HEK293 (cell line): ENCODE data around the gene OR52A5.

Experiments
- CTCF ChIA-PET: fragments of 350-600 bp; formaldehyde crosslinking; extraction: SDS; loops from one replicate; lab custom pipeline; 2021; ENCODE audit warnings: antibody characterized with exemption; lab: Yijun Ruan, JAX
- POLR2A ChIA-PET: fragments of 300-600 bp; formaldehyde crosslinking; extraction: SDS; loops from one replicate; lab custom pipeline; 2020; ENCODE audit warnings: antibody characterized with exemption, inconsistent platforms; lab: Yijun Ruan, JAX
- H3K27ac ChIP-seq: fragments of 200-500 bp; sonication (Bioruptor generic); 2 replicates; pipeline ENCODE4 v1.5.1; 2014; ENCODE audit warnings: low read depth, low read length, control low read depth, inconsistent platforms; ENCODE audit errors: extremely low read depth
- H3K36me3 ChIP-seq, 2 experiments: fragments of 200-500 bp in 1 of 2; sonication (Bioruptor generic) in 1 of 2; 1 replicate in 1 of 2; 2 replicates in 1 of 2; pipeline ENCODE4 v1.5.1; 2014 to 2017; ENCODE audit warnings: inconsistent platforms in 2 of 2, low read length in 2 of 2; ENCODE audit not compliant: control insufficient read depth in 2 of 2, insufficient read depth in 1 of 2
- H3K4me1 ChIP-seq: fragments of 200-500 bp; sonication (Bioruptor generic); 2 replicates; pipeline ENCODE4 v1.5.1; 2014; ENCODE audit warnings: mild to moderate bottlenecking, low read length, inconsistent platforms; ENCODE audit not compliant: control insufficient read depth, insufficient read depth
- H3K4me3 ChIP-seq: 2 replicates; pipeline ENCODE4 v1.5.1; 2011; ENCODE audit warnings: low read depth, mild to moderate bottlenecking, control low read depth, low read length, moderate library complexity
- H3K9me3 ChIP-seq: fragments of 200-500 bp; sonication (Bioruptor generic); 2 replicates; pipeline ENCODE4 v1.5.1; 2014; ENCODE audit warnings: low read depth, low read length, inconsistent platforms; ENCODE audit not compliant: control insufficient read depth, insufficient read depth
- GLI2 ChIP-seq: fragments of 450-650 bp; formaldehyde crosslinking; IDR thresholded peaks from 2 replicates; pipeline ENCODE4; 2017; ENCODE audit warnings: missing biosample characterization, missing genetic modification characterization, low read depth, borderline replicate concordance
- KLF10 ChIP-seq: fragments of 450-650 bp; IDR thresholded peaks from 2 replicates; pipeline ENCODE4 v1.5.1; 2018; ENCODE audit warnings: missing biosample characterization, mild to moderate bottlenecking, missing genetic modification characterization
- MZF1 ChIP-seq: fragments of 450-650 bp; formaldehyde crosslinking; IDR thresholded peaks from 2 replicates; pipeline ENCODE4 v1.5.1; 2017; ENCODE audit warnings: missing biosample characterization, missing genetic modification characterization, borderline replicate concordance
- PBX3 ChIP-seq: sonication (generic); formaldehyde crosslinking; IDR thresholded peaks from 2 replicates; pipeline ENCODE4 v1.8.1; 2022; ENCODE audit warnings: mild to moderate bottlenecking, moderate library complexity, missing genetic modification reagents
- SCRT1 ChIP-seq: fragments of 450-650 bp; formaldehyde crosslinking; IDR thresholded peaks from 2 replicates; pipeline ENCODE4 v1.5.1; 2016; ENCODE audit warnings: missing biosample characterization, missing genetic modification characterization, borderline replicate concordance
- ZIC2 ChIP-seq: fragments of 450-650 bp; formaldehyde crosslinking; IDR thresholded peaks from 2 replicates; pipeline ENCODE4 v1.5.1; 2016; ENCODE audit warnings: missing biosample characterization, missing genetic modification characterization
- ZNF112 ChIP-seq: fragments of 450-650 bp; formaldehyde crosslinking; IDR thresholded peaks from 2 replicates; pipeline ENCODE4 v1.5.0; 2017; ENCODE audit warnings: missing biosample characterization, missing genetic modification characterization
- ZNF140 ChIP-seq: fragments of 450-650 bp; formaldehyde crosslinking; IDR thresholded peaks from 2 replicates; pipeline ENCODE4 v1.5.1; 2016; ENCODE audit warnings: missing biosample characterization, missing genetic modification characterization
- ZNF16 ChIP-seq: fragments of 450-650 bp; formaldehyde crosslinking; IDR thresholded peaks from 2 replicates; pipeline ENCODE4 v1.5.1; 2016; ENCODE audit warnings: low read depth, missing biosample characterization, missing genetic modification characterization
- ZNF221 ChIP-seq: fragments of 450-650 bp; formaldehyde crosslinking; IDR thresholded peaks from 2 replicates; pipeline ENCODE4 v1.5.1; 2017; ENCODE audit warnings: missing biosample characterization, missing genetic modification characterization, borderline replicate concordance
- ZNF302 ChIP-seq: fragments of 450-650 bp; formaldehyde crosslinking; IDR thresholded peaks from 2 replicates; pipeline ENCODE4 v1.5.1; 2016; ENCODE audit warnings: missing biosample characterization, missing genetic modification characterization, low read depth
- ZNF311 ChIP-seq: fragments of 450-650 bp; formaldehyde crosslinking; IDR thresholded peaks from 2 replicates; pipeline ENCODE4 v1.5.1; 2017; ENCODE audit warnings: missing biosample characterization, missing genetic modification characterization, borderline replicate concordance
- ZNF324 ChIP-seq: fragments of 450-650 bp; formaldehyde crosslinking; IDR thresholded peaks from 2 replicates; pipeline ENCODE4 v1.5.1; 2016; ENCODE audit warnings: missing biosample characterization, missing genetic modification characterization
- ZNF341 ChIP-seq: fragments of 450-650 bp; formaldehyde crosslinking; IDR thresholded peaks from 2 replicates; pipeline ENCODE4; 2016; ENCODE audit warnings: low read depth, missing biosample characterization, missing genetic modification characterization
- ZNF366 ChIP-seq: fragments of 450-650 bp; formaldehyde crosslinking; conservative IDR thresholded peaks from 2 replicates; pipeline ENCODE4 v1.5.1; 2016; ENCODE audit warnings: missing biosample characterization, missing genetic modification characterization
- ZNF416 ChIP-seq: fragments of 450-650 bp; formaldehyde crosslinking; IDR thresholded peaks from 2 replicates; pipeline ENCODE4 v1.5.1; 2016; ENCODE audit warnings: missing biosample characterization, missing genetic modification characterization
- ZNF544 ChIP-seq: fragments of 450-650 bp; formaldehyde crosslinking; IDR thresholded peaks from 2 replicates; pipeline ENCODE4 v1.5.0; 2017; ENCODE audit warnings: missing biosample characterization, missing genetic modification characterization
- ZNF560 ChIP-seq: fragments of 450-650 bp; formaldehyde crosslinking; IDR thresholded peaks from 2 replicates; pipeline ENCODE4 v1.5.1; 2017; ENCODE audit warnings: missing biosample characterization, missing genetic modification characterization, borderline replicate concordance
- ZNF664 ChIP-seq: fragments of 450-650 bp; formaldehyde crosslinking; IDR thresholded peaks from 2 replicates; pipeline ENCODE4 v1.5.1; 2016; ENCODE audit warnings: missing biosample characterization, missing genetic modification characterization
- ZNF76 ChIP-seq: fragments of 450-650 bp; formaldehyde crosslinking; IDR thresholded peaks from 2 replicates; pipeline ENCODE4; 2016; ENCODE audit warnings: low read depth, missing biosample characterization, missing genetic modification characterization, borderline replicate concordance
- ZSCAN30 ChIP-seq: fragments of 450-650 bp; IDR thresholded peaks from 2 replicates; pipeline ENCODE4 v1.5.1; 2018; ENCODE audit warnings: missing biosample characterization, mild to moderate bottlenecking, missing genetic modification characterization, moderate library complexity
- TF ChIP-seq, protein P1 (sequence below): fragments of 450-650 bp; formaldehyde crosslinking; IDR thresholded peaks from 2 replicates; pipeline ENCODE4 v1.5.1; 2016; ENCODE audit warnings: missing biosample characterization, missing genetic modification characterization
- TF ChIP-seq, protein P2 (sequence below): fragments of 450-650 bp; formaldehyde crosslinking; IDR thresholded peaks from 2 replicates; pipeline ENCODE4 v1.5.1; 2017; ENCODE audit warnings: missing biosample characterization, missing genetic modification characterization

Gene OR52A5

GRCh38 chr11:5115339-5115738 lies 22.8 kb downstream of the OR52A5 start (continued):
- TF ChIP-seq ZNF16 (tag by site-specific recombination) = no peak
- no peak for TF ChIP-seq GLI2 (tag by site-specific recombination)
- no peak for TF ChIP-seq ZNF112
- TF ChIP-seq ZNF221 (tag by site-specific recombination) = no peak
- no peak for TF ChIP-seq ZNF302 (tag by site-specific recombination)
- no peak for TF ChIP-seq ZSCAN30 (tag by site-specific recombination)
- TF ChIP-seq, all 188 proteins: peak for 0

DNA sequence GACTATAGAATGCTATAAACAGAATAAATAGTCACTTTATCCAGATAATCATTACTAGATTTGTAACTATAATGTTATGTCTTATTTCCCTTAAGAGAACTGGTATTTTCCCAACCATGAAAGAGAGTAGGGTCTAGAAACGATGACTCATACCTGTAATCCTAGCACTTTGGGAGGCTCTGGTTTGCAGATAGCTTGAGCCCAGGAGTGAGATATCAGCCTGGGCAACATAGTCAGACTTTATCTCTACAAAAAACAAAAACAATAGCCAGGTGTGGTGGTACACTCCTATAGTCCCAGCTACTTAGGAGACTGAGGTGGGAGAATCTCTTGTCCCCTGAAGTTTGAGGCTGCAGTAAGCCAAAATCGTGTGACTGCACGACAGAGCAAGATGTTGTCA lies 30.9 kb downstream of the OR52A5 start:
- H3K36me3 ChIP-seq = no peaks in the 10 kb centered on the region
- H3K4me1 ChIP-seq = no peaks in the 10 kb centered on the region
- no peak overlapping the region for H3K27ac ChIP-seq
- H3K9me3 ChIP-seq = no peaks in the 10 kb centered on the region
- H3K4me3 ChIP-seq = no peak overlapping the region
- ChIA-PET CTCF (interaction anchor here (0.7 kb wide), 1 partner anchor 242 kb away, joined by 4 read pairs; no protein-coding TSS in a partner anchor), POLR2A (no interaction called here)
- no peak for TF ChIP-seq ZNF76
- TF ChIP-seq ZNF416 = no peak
- no peak for TF ChIP-seq SCRT1
- TF ChIP-seq, protein P1, sequence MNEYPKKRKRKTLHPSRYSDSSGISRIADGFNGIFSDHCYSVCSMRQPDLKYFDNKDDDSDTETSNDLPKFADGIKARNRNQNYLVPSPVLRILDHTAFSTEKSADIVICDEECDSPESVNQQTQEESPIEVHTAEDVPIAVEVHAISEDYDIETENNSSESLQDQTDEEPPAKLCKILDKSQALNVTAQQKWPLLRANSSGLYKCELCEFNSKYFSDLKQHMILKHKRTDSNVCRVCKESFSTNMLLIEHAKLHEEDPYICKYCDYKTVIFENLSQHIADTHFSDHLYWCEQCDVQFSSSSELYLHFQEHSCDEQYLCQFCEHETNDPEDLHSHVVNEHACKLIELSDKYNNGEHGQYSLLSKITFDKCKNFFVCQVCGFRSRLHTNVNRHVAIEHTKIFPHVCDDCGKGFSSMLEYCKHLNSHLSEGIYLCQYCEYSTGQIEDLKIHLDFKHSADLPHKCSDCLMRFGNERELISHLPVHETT (tag by site-specific recombination) = no peak

GRCh38 chr11:5103066-5103465 lies 35.1 kb downstream of the OR52A5 start:
- no peak for TF ChIP-seq ZNF324 (tag by site-specific recombination)
- TF ChIP-seq ZNF664 = no peak
- TF ChIP-seq, protein P2, sequence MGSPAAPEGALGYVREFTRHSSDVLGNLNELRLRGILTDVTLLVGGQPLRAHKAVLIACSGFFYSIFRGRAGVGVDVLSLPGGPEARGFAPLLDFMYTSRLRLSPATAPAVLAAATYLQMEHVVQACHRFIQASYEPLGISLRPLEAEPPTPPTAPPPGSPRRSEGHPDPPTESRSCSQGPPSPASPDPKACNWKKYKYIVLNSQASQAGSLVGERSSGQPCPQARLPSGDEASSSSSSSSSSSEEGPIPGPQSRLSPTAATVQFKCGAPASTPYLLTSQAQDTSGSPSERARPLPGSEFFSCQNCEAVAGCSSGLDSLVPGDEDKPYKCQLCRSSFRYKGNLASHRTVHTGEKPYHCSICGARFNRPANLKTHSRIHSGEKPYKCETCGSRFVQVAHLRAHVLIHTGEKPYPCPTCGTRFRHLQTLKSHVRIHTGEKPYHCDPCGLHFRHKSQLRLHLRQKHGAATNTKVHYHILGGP (tag by site-specific recombination) = no peak
- no peak for TF ChIP-seq MZF1
- TF ChIP-seq ZIC2 (tag by site-specific recombination) = no peak
- no peak for TF ChIP-seq ZNF140 (tag by site-specific recombination)
- TF ChIP-seq ZNF341 = no peak
- no peak for TF ChIP-seq ZNF311 (tag by site-specific recombination)
- TF ChIP-seq ZNF544 (tag by site-specific recombination) = no peak
- no peak for TF ChIP-seq ZNF560 (tag by site-specific recombination)
- no peak for TF ChIP-seq PBX3 (CRISPR knock-in tag)
- no peak for TF ChIP-seq ZNF366 (tag by site-specific recombination)
- no peak for TF ChIP-seq KLF10 (tag by site-specific recombination)
- Histone ChIP-seq H3K4me3 (no peak overlapping the region), H3K36me3 (no peaks in the 10 kb centered on the region), H3K4me1 (no peaks in the 10 kb centered on the region), H3K27ac (no peak overlapping the region), H3K9me3 (no peaks in the 10 kb centered on the region)
- ChIA-PET POLR2A (no interaction called here), CTCF (no interaction called here)
